Liver (tissue), 3 donors: ENCODE results near the gene GRAMD4.

ENCODE experiments used
- EGR1 ChIP-seq, 2 donors: IDR thresholded peaks; 2 replicates each; pipeline ENCODE4 v1.6.1; 2016 to 2018; ENCODE audit warnings: antibody characterized with exemption in 2 of 2, low read depth in 2 of 2
- FOXA2 ChIP-seq: IDR thresholded peaks from 2 replicates; pipeline ENCODE4 v1.6.1; 2016; ENCODE audit warnings: antibody characterized with exemption
- HNF4A ChIP-seq, 2 donors: conservative IDR thresholded peaks; 2 replicates each; pipeline ENCODE4 v1.6.1; 2016; ENCODE audit warnings: antibody characterized with exemption in 2 of 2, mild to moderate bottlenecking in 2 of 2
- JUND ChIP-seq, 2 donors: IDR thresholded peaks; 2 replicates each; pipeline ENCODE4 v1.6.1; 2016; ENCODE audit warnings: antibody characterized with exemption in 2 of 2
- NR2F2 ChIP-seq: IDR thresholded peaks from 2 replicates; pipeline ENCODE4 v1.6.1; 2016; ENCODE audit warnings: antibody characterized with exemption
- RAD21 ChIP-seq, 2 donors: IDR thresholded peaks; 2 replicates each; pipeline ENCODE4 v1.6.1; 2016; ENCODE audit warnings: antibody characterized with exemption in 2 of 2, mild to moderate bottlenecking in 2 of 2
- REST ChIP-seq: IDR thresholded peaks from 2 replicates; pipeline ENCODE4 v1.6.1; 2016; ENCODE audit warnings: antibody characterized with exemption, mild to moderate bottlenecking
- SP1 ChIP-seq: IDR thresholded peaks from 2 replicates; pipeline ENCODE4 v1.6.1; 2018; ENCODE audit warnings: antibody characterized with exemption, mild to moderate bottlenecking
- TAF1 ChIP-seq: conservative IDR thresholded peaks from 2 replicates; pipeline ENCODE4 v1.6.1; 2016; ENCODE audit warnings: antibody characterized with exemption, mild to moderate bottlenecking
- YY1 ChIP-seq: IDR thresholded peaks from 2 replicates; pipeline ENCODE4 v1.6.1; 2016; ENCODE audit warnings: antibody characterized with exemption, mild to moderate bottlenecking
- TF ChIP-seq, protein P1 (sequence below): IDR thresholded peaks from 2 replicates; pipeline ENCODE4 v1.6.1; 2016; ENCODE audit warnings: antibody characterized with exemption
- TF ChIP-seq, protein P2 (sequence below): fragments of 150-350 bp; IDR thresholded peaks from 2 replicates; pipeline ENCODE4 v1.5.1; 2017; ENCODE audit warnings: improper control_type of control experiment, low read depth, low read length; ENCODE audit not compliant: missing input control
- donor health status: healthy.
- donor health status: healthy.

GRCh38 chr22:46675479-46675878 is 55.3 kb downstream of the GRAMD4 start:
- TF ChIP-seq JUND (IDR thresholded peaks at IDR 0.05) (no peak), REST (no peak), RAD21 (IDR thresholded peaks at IDR 0.05) (no peak), EGR1 (IDR thresholded peaks at IDR 0.05; ENCODE audit: low read depth in 2 of 2) (no peak), TAF1 (no peak), SP1 (no peak), HNF4A (conservative IDR thresholded peaks at IDR 0.05) (no peak), NR2F2 (no peak), YY1 (no peak), FOXA2 (no peak)
- TF ChIP-seq, protein P1, sequence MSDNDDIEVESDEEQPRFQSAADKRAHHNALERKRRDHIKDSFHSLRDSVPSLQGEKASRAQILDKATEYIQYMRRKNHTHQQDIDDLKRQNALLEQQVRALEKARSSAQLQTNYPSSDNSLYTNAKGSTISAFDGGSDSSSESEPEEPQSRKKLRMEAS = no peak
- TF ChIP-seq, protein P2, sequence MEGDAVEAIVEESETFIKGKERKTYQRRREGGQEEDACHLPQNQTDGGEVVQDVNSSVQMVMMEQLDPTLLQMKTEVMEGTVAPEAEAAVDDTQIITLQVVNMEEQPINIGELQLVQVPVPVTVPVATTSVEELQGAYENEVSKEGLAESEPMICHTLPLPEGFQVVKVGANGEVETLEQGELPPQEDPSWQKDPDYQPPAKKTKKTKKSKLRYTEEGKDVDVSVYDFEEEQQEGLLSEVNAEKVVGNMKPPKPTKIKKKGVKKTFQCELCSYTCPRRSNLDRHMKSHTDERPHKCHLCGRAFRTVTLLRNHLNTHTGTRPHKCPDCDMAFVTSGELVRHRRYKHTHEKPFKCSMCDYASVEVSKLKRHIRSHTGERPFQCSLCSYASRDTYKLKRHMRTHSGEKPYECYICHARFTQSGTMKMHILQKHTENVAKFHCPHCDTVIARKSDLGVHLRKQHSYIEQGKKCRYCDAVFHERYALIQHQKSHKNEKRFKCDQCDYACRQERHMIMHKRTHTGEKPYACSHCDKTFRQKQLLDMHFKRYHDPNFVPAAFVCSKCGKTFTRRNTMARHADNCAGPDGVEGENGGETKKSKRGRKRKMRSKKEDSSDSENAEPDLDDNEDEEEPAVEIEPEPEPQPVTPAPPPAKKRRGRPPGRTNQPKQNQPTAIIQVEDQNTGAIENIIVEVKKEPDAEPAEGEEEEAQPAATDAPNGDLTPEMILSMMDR = no peak
